ENCODE results near the gene C4A. TPM values are rescaled to one million over a fixed set of nuclear protein-coding genes. Genes with fewer than 3 reads are reported as not detected.

C4A gene
- total and polyA plus RNA-seq, 2 of the 13 experiments (the other 11 are each of a cell fraction or from before 2014, with no cell fraction given): 165 to 478 TPM

GRCh38 chr6:32047084-32047478, 65.2 kb downstream of the C4A start (continued):
- TF ChIP-seq PRDM10 (CRISPR knock-in tag; IDR thresholded peaks at IDR 0.05; ENCODE audit: low read depth): no peak
- TF ChIP-seq SNAI1 (CRISPR knock-in tag; IDR thresholded peaks at IDR 0.05; ENCODE audit: borderline replicate concordance): no peak
- TF ChIP-seq ZNF512B (CRISPR knock-in tag; IDR thresholded peaks at IDR 0.05; ENCODE audit: borderline replicate concordance): no peak
- TF ChIP-seq ZSCAN9 (CRISPR knock-in tag; IDR thresholded peaks at IDR 0.05; ENCODE audit: borderline replicate concordance): no peak
- no peak for TF ChIP-seq ZNF251 (CRISPR knock-in tag; IDR thresholded peaks at IDR 0.05)
- no peak for TF ChIP-seq FOXA3 (CRISPR knock-in tag; IDR thresholded peaks at IDR 0.05)
- no peak for TF ChIP-seq CEBPB (IDR thresholded peaks at IDR 0.05; ENCODE audit: borderline replicate concordance, low read depth, low read length)
- TF ChIP-seq THRA (CRISPR knock-in tag; IDR thresholded peaks at IDR 0.05; ENCODE audit: borderline replicate concordance): no peak
- TF ChIP-seq TERF1 (CRISPR knock-in tag; IDR thresholded peaks at IDR 0.05): no peak
- TF ChIP-seq BATF2 (CRISPR knock-in tag; IDR thresholded peaks at IDR 0.05): no peak
- TF ChIP-seq ZNF776 (CRISPR knock-in tag; IDR thresholded peaks at IDR 0.05): no peak
- no peak for TF ChIP-seq ZBTB2 (CRISPR knock-in tag; IDR thresholded peaks at IDR 0.05; ENCODE audit: low read depth)
- no peak for TF ChIP-seq TCF7L2 (IDR thresholded peaks at IDR 0.05; ENCODE audit: low read depth, low read length)
- no peak for TF ChIP-seq RCOR2 (CRISPR knock-in tag; IDR thresholded peaks at IDR 0.05)
- no peak for TF ChIP-seq MED8 (CRISPR knock-in tag; IDR thresholded peaks at IDR 0.05; ENCODE audit: insufficient replicate concordance)
- 0 out of 2 replicates have a peak, but pooled peaks have one; percentile 46 for TF ChIP-seq CERS6 (CRISPR knock-in tag; IDR thresholded peaks at IDR 0.05)
- TF ChIP-seq TGIF2 (CRISPR knock-in tag; IDR thresholded peaks at IDR 0.05): 0 out of 2 replicates have a peak, but pooled peaks have one; percentile 36

Measured in HepG2 (cell line).